GM12878 (cell line): ENCODE results near the gene DGKB. TPM values are rescaled to one million over a fixed set of nuclear protein-coding genes. Genes with fewer than 3 reads are reported as not detected.

Experiments used
- ATAC-seq: fragments of 200-7000 bp; cut with Tn5 transposase; 3 replicates; pipeline ENCODE4 v1.9.1; 2020; ENCODE audit warnings: mild to moderate bottlenecking, moderate library complexity
- BruUV-seq: library from RNA; stranded (reverse); fragments of 400-500 nt; replicated peaks from 2 replicates; lab custom pipeline; 2021; lab: Mats Ljungman, UMichigan
- CTCF ChIA-PET: fragments of 300-600 bp; sonication (Branson Sonifier 250); formaldehyde crosslinking; extraction: SDS; loops from one replicate; lab custom pipeline; 2021; ENCODE audit warnings: inconsistent platforms; lab: Yijun Ruan, JAX
- POLR2A ChIA-PET: fragments of 350-600 bp; formaldehyde crosslinking; extraction: SDS; loops from one replicate; lab custom pipeline; 2021; ENCODE audit warnings: inconsistent platforms; lab: Charles Lee
- RAD21 ChIA-PET: fragments of 300-600 bp; sonication (Branson Sonifier 250); formaldehyde crosslinking; loops from one replicate; lab custom pipeline; 2023; ENCODE audit warnings: antibody characterized with exemption; ENCODE audit not compliant: unreplicated experiment; lab: Charles Lee
- SMC1A ChIA-PET: fragments of 300-600 bp; sonication (Branson Sonifier 250); formaldehyde crosslinking; loops from one replicate; lab custom pipeline; 2023; ENCODE audit not compliant: unreplicated experiment, uncharacterized antibody; lab: Charles Lee
- DNase-seq: peaks from one replicate; pipeline ENCODE4 v3.0.0-alpha.2; 2011; ENCODE audit warnings: low read depth, low spot score
- FAIRE-seq: peaks from 3 replicates; lab custom pipeline; 2011; peaks lifted over from hg19 to GRCh38; lab: Jason Lieb, UNC
- H2AFZ ChIP-seq: 2 replicates; pipeline ENCODE4 v1.6.0; 2011; ENCODE audit warnings: low read depth, low read length, control low read depth; ENCODE audit not compliant: control insufficient read depth
- H3K27ac ChIP-seq: 2 replicates; pipeline ENCODE4 v1.5.1; 2011; ENCODE audit warnings: control low read depth; ENCODE audit not compliant: control insufficient read depth, insufficient read depth
- H3K27me3 ChIP-seq, 2 experiments: replicated peaks in 1 of 2; 2 replicates each; pipeline versions ENCODE4 v1.6.0 to v1.6.1; 2011; ENCODE audit warnings: low read length in 1 of 2; ENCODE audit not compliant: control insufficient read depth in 2 of 2, insufficient read depth in 2 of 2
- H3K36me3 ChIP-seq, 2 experiments: 2 replicates each; pipeline ENCODE4 v1.5.1; 2011; ENCODE audit warnings: low read length in 1 of 2; ENCODE audit not compliant: control insufficient read depth in 2 of 2, insufficient read depth in 2 of 2
- H3K4me1 ChIP-seq: 2 replicates; pipeline ENCODE4 v1.6.1; 2011; ENCODE audit warnings: mild to moderate bottlenecking, low read length, moderate library complexity, mixed read lengths; ENCODE audit not compliant: control insufficient read depth, insufficient read depth
- H3K4me2 ChIP-seq: 2 replicates; pipeline ENCODE4 v1.6.0; 2011; ENCODE audit warnings: control low read depth; ENCODE audit not compliant: control insufficient read depth, insufficient read depth
- H3K4me3 ChIP-seq: fragments of 200-600 bp; sonication (generic); 2 replicates; pipeline ENCODE4 v1.5.1; 2016
- H3K79me2 ChIP-seq: 2 replicates; pipeline ENCODE4 v1.6.0; 2011; ENCODE audit warnings: low read length; ENCODE audit not compliant: control insufficient read depth, insufficient read depth
- H3K9ac ChIP-seq: 2 replicates; pipeline ENCODE4 v1.8.0; 2011; ENCODE audit warnings: low read length, control low read depth, mixed read lengths; ENCODE audit not compliant: control insufficient read depth, insufficient read depth
- H3K9me3 ChIP-seq: replicated peaks from 3 replicates; pipeline ENCODE4 v1.5.1; 2011; ENCODE audit warnings: mild to moderate bottlenecking, low read length; ENCODE audit not compliant: control insufficient read depth, insufficient read depth
- H4K20me1 ChIP-seq: 2 replicates; pipeline ENCODE4 v1.6.0; 2011; ENCODE audit not compliant: control insufficient read depth, insufficient read depth
- ASH2L ChIP-seq: fragments of 300-600, 200-600 bp; sonication (generic); IDR thresholded peaks from 2 replicates; pipeline ENCODE4 v1.6.1; 2017; ENCODE audit warnings: low read depth, mild to moderate bottlenecking, borderline replicate concordance
- BMI1 ChIP-seq: fragments of 450-650 bp; IDR thresholded peaks from 2 replicates; pipeline ENCODE4 v1.6.1; 2016; ENCODE audit warnings: mild to moderate bottlenecking, moderate library complexity, borderline replicate concordance
- CHD1 ChIP-seq: IDR thresholded peaks from 2 replicates; pipeline ENCODE4 v1.6.1; 2012; ENCODE audit warnings: low read depth, low read length, improper control_type of control experiment
- CREB1 ChIP-seq: IDR thresholded peaks from 2 replicates; pipeline ENCODE4 v1.6.1; 2012; ENCODE audit warnings: low read depth, mild to moderate bottlenecking, inconsistent platforms
- E2F8 ChIP-seq: fragments of 450-650 bp; IDR thresholded peaks from 2 replicates; pipeline ENCODE4 v1.6.1; 2018; ENCODE audit warnings: mild to moderate bottlenecking, low read depth, moderate library complexity; ENCODE audit not compliant: partially characterized antibody
- ETV6 ChIP-seq, 2 experiments: fragments of 450-650 bp in 1 of 2; IDR thresholded peaks in 1 of 2; conservative IDR thresholded peaks in 1 of 2; 2 replicates each; pipeline ENCODE4 v1.6.1; 2014; ENCODE audit warnings: antibody characterized with exemption in 1 of 2, borderline replicate concordance in 1 of 2, low read depth in 1 of 2, mild to moderate bottlenecking in 1 of 2, moderate library complexity in 1 of 2
- GABPA ChIP-seq: IDR thresholded peaks from 2 replicates; pipeline ENCODE4 v1.6.1; 2014; ENCODE audit warnings: antibody characterized with exemption, low read depth, mild to moderate bottlenecking, inconsistent platforms
- HCFC1 ChIP-seq: fragments of 150-350 bp; IDR thresholded peaks from 2 replicates; pipeline ENCODE4 v1.6.1; 2014; ENCODE audit warnings: low read length
- HDGF ChIP-seq: fragments of 450-650 bp; IDR thresholded peaks from 2 replicates; pipeline ENCODE4 v1.6.1; 2016; ENCODE audit warnings: antibody characterized with exemption
- IRF5 ChIP-seq: fragments of 450-650 bp; IDR thresholded peaks from 2 replicates; pipeline ENCODE4 v1.6.1; 2017; ENCODE audit warnings: borderline replicate concordance
- MTA3 ChIP-seq: IDR thresholded peaks from 2 replicates; pipeline ENCODE4 v1.6.1; 2012; ENCODE audit warnings: low read length, inconsistent platforms, borderline replicate concordance
- NFYB ChIP-seq: IDR thresholded peaks from 2 replicates; pipeline ENCODE4 v1.6.1; 2011; ENCODE audit warnings: low read depth, mild to moderate bottlenecking, low read length, improper control_type of control experiment, moderate library complexity; ENCODE audit not compliant: insufficient read depth
- NR2C1 ChIP-seq: fragments of 450-650 bp; IDR thresholded peaks from 2 replicates; pipeline ENCODE4 v1.6.1; 2017; ENCODE audit warnings: antibody characterized with exemption, mild to moderate bottlenecking, moderate library complexity
- RCOR1 ChIP-seq: conservative IDR thresholded peaks from 2 replicates; pipeline ENCODE4 v1.6.1; 2012; ENCODE audit warnings: low read depth, low read length, improper control_type of control experiment
- RUNX3 ChIP-seq: IDR thresholded peaks from 2 replicates; pipeline ENCODE4 v1.6.1; 2012; ENCODE audit warnings: low read length, inconsistent platforms
- SIX5 ChIP-seq: IDR thresholded peaks from 2 replicates; pipeline ENCODE4 v1.6.1; 2011; ENCODE audit warnings: mild to moderate bottlenecking, low read depth, low read length, moderate library complexity; ENCODE audit not compliant: severe bottlenecking
- TAF1 ChIP-seq: IDR thresholded peaks from 2 replicates; pipeline ENCODE4 v1.6.1; 2011; ENCODE audit warnings: mild to moderate bottlenecking, low read depth, low read length, borderline replicate concordance
- TBL1XR1 ChIP-seq: IDR thresholded peaks from 2 replicates; pipeline ENCODE4 v1.6.1; 2012; ENCODE audit warnings: low read depth, low read length, improper control_type of control experiment
- ZBTB33 ChIP-seq: fragments of 450-650 bp; IDR thresholded peaks from 2 replicates; pipeline ENCODE4 v1.6.1; 2017; ENCODE audit warnings: mild to moderate bottlenecking
- WGBS: methylation state at CpG from one replicate; pipeline ENCODE4 v1.1.6; 2016; ENCODE audit warnings: low lambda C conversion rate; ENCODE audit not compliant: insufficient replicate concordance, insufficient coverage; ENCODE audit errors: missing lambda C conversion rate; 5-methylcytosine and 5-hydroxymethylcytosine counted together
- in situ Hi-C: fragments of 300-500 bp; cut with MboI; formaldehyde crosslinking; loops from 9 replicates; pipeline ENCODE4 v1.14.3; 2018; ENCODE audit warnings: mixed read lengths
- intact Hi-C: fragments of 100-400 bp; cut with micrococcal nuclease; formaldehyde crosslinking; loops from one replicate; pipeline ENCODE4 v1.14.2; 2022; ENCODE audit not compliant: unreplicated experiment
- polyA plus RNA-seq, 11 experiments: library from polyadenylated mRNA; depleted of rRNA in 4 of 11; unstranded in 6 of 11; stranded (reverse) in 5 of 11; fragments of >200 nt; fragmentation: Nextera tagmentation in 4 of 11; fragmentation: Illumina TruSeq in 1 of 11; extraction: Ambion mirVana in 4 of 11; extraction: Trizol in 1 of 11; gene quantifications; 1 replicate in 1 of 11; 2 replicates in 10 of 11; pipeline versions ENCODE4 v1.2.1 to v1.2.3, GENCODE V29; 2011 to 2016; ENCODE audit warnings: inconsistent platforms in 2 of 11, missing spikeins in 2 of 11, low read depth in 1 of 11
- total RNA-seq, 4 experiments: library from RNA; depleted of rRNA in 3 of 4; stranded (reverse); fragments of >200 nt in 3 of 4; fragmentation: Illumina TruSeq in 1 of 4; extraction: Trizol in 1 of 4; gene quantifications; 2 replicates each; pipeline versions ENCODE4 v1.2.1 to v1.2.3, GENCODE V29; 2013 to 2021

DGKB gene
- total and polyA plus RNA-seq, 10 of the 15 experiments (the other 5 are each of a cell fraction or from before 2014, with no cell fraction given), result 0.02 to 0.10 (median 0.04) TPM; not detected in 6

- DNase-seq (no peak), ATAC-seq (no peak), FAIRE-seq (no peak)
- Histone ChIP-seq H3K4me1 (no peaks in the 10 kb centered on the region), H4K20me1 (no peaks in the 10 kb centered on the region), H3K9me3 (no peaks in the 10 kb centered on the region), H3K27ac (no peak overlapping the region), H3K27me3 (no peaks in the 10 kb centered on the region), H2AFZ (no peak overlapping the region), H3K36me3 (no peaks in the 10 kb centered on the region), H3K4me2 (no peak overlapping the region), H3K9ac (no peak overlapping the region), H3K4me3 (no peak overlapping the region), H3K79me2 (no peaks in the 10 kb centered on the region)
- ChIA-PET CTCF (no interaction called here), RAD21 (no interaction called here), SMC1A (interaction anchor here (0.6 kb wide), 1 partner anchor 27 kb away, joined by 3 read pairs; no protein-coding TSS in a partner anchor), POLR2A (no interaction called here)
- WGBS, result 14% methylated on average over 3 of the region's 3 CpGs
- TF ChIP-seq ASH2L, result no peak
- no peak for TF ChIP-seq ZBTB33
- TF ChIP-seq TBL1XR1, result no peak
- TF ChIP-seq NFYB, result no peak
- TF ChIP-seq CREB1, result no peak
- TF ChIP-seq ETV6 (conservative IDR thresholded peaks at IDR 0.05 in 1 of 2, IDR thresholded peaks at IDR 0.05 in 1 of 2; ENCODE audit: borderline replicate concordance in 1 of 2, low read depth in 1 of 2), result no peak
- no peak for TF ChIP-seq IRF5
- TF ChIP-seq CHD1, result no peak
- no peak for TF ChIP-seq E2F8
- TF ChIP-seq NR2C1, result no peak
- no peak for TF ChIP-seq RUNX3
- no peak for TF ChIP-seq HDGF
- no peak for TF ChIP-seq TAF1
- no peak for TF ChIP-seq BMI1
- TF ChIP-seq MTA3, result no peak
- TF ChIP-seq SIX5, result no peak
- no peak for TF ChIP-seq HCFC1
- no peak for TF ChIP-seq GABPA
- no peak for TF ChIP-seq RCOR1
- no TSS peak for BruUV-seq
- in situ Hi-C loops (no loop called here), intact Hi-C loops (no loop called here)
These were observed 701.2 kb downstream of the DGKB start for GRCh38 chr7:14201353-14201752.
